ENCODE results near the gene RPN2.

DNA sequence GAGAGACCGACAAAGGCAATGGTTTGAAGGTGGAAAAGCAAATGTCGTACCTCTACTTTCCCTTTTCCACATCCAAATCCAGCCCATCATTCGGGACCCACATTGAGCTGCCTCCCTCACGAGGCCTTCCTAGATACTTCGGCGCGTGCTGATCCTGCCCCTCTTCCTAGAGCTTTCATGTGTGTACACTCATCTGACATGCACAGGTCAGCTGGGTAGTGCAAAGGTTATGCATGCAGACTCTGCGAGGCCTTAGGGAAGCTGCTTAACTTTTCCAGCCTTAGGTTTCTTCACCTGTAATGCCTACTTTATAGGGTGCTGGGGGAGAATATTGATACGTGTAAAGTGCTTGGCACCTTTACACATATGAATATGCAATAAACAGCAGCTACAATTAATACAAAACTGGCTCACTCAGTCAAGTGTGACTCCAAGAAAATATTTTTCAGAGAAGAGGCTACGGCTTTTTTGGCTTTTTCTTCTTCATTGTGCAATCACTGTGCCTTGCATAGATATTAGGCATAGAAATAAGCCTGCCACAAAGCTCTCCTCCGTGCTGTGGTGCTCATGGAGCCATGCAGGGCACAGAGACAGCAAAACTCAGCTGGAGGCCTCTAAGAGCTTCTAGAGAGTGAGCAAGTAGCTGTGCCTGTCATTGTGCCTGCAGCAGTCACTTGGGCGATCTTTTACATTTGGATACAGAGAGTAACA lies 106.7 kb downstream of the RPN2 start:
- no peak for TF ChIP-seq CTCF (conservative IDR thresholded peaks at IDR 0.05; ENCODE audit: low read length)
- TF ChIP-seq EZH2phosphoT487 (IDR thresholded peaks at IDR 0.05; ENCODE audit: borderline replicate concordance, low read depth, low read length), result no peak
